Measurements from ENCODE around the gene PRIM2. TPM values are rescaled to one million over a fixed set of nuclear protein-coding genes. Genes with fewer than 3 reads are reported as not detected.
A peak's percentile ranks its signal among the peaks of the same experiment; 100 is the strongest.
"Not testable (repeated sequence)": the region's sequence is repeated elsewhere in the genome, so short reads cannot be mapped to it uniquely, and the experiment has no call there.

PRIM2 gene
- total RNA-seq, result 10 to 100 TPM; 11.2 to 14.9 TPM
- polyA plus RNA-seq (ENCODE audit: insufficient read length in 6 of 6), result 10 to 100 TPM; 13.2 to 18.8 (median 15.9) TPM
- long read RNA-seq, donor 1, partial matches to known transcripts, result 0 of 4 reads
- long read RNA-seq, donor 1, other reads (novel, unspliced or antisense), result 0 of 4 reads
- long read RNA-seq, donor 2, partial matches to known transcripts, result 0 of 3 reads
- long read RNA-seq, donor 2, other reads (novel, unspliced or antisense), result 0 of 3 reads
- long read RNA-seq, donor 3, partial matches to known transcripts, result 0 of 4 reads
- long read RNA-seq, donor 3, other reads (novel, unspliced or antisense), result 0 of 4 reads
- long read RNA-seq, donor 4, partial matches to known transcripts, result 1 of 5 reads
- long read RNA-seq, donor 4, other reads (novel, unspliced or antisense), result 3 of 5 reads
- long read RNA-seq, donor 5, partial matches to known transcripts, result 0 of 2 reads
- long read RNA-seq, donor 5, other reads (novel, unspliced or antisense), result 0 of 2 reads
- long read RNA-seq, donor 6, partial matches to known transcripts, result 0 of 4 reads
- long read RNA-seq, donor 6, other reads (novel, unspliced or antisense), result 0 of 4 reads
- long read RNA-seq, donor 7, partial matches to known transcripts, result 0 of 1 reads
- long read RNA-seq, donor 7, other reads (novel, unspliced or antisense), result 0 of 1 reads
- long read RNA-seq, donor 8, result 0 reads
- long read RNA-seq, donor 9, result 0 reads
- long read RNA-seq, donor 10, partial matches to known transcripts, result 0 of 1 reads
- long read RNA-seq, donor 10, other reads (novel, unspliced or antisense), result 1 of 1 reads
- long read RNA-seq, donor 11, partial matches to known transcripts, result 0 of 2 reads
- long read RNA-seq, donor 11, other reads (novel, unspliced or antisense), result 0 of 2 reads
- long read RNA-seq, donor 12, partial matches to known transcripts, result 11 of 11 reads
- long read RNA-seq, donor 12, other reads (novel, unspliced or antisense), result 0 of 11 reads

GRCh38 chr6:57317060-57317943 is at the start of gene PRIM2:
PRIM2 (plus strand) TSS chr6:57317630; CDS start chr6:57318446, 816 bp downstream.
- no peaks in the 10 kb centered on the region for H3K27me3 ChIP-seq
- intact Hi-C loops (cut with DNase I), result no loop called here
- no peaks in the 10 kb centered on the region for H3K9me3 ChIP-seq
- peaks cover 11 to 12% of the 10 kb centered on the region in 2 donors for H3K4me1 ChIP-seq
- H3K4me3 ChIP-seq, result peak within 1 kb of the TSS; percentile 50 to 53
- peak; percentile 97 for ATAC-seq
- peaks cover 0 to 19% of the 10 kb centered on the region in 2 donors for H3K36me3 ChIP-seq
- no peak for TF ChIP-seq CTCF (IDR thresholded peaks at IDR 0.05)
- DNase-seq, result peak; percentile 77 to 92 (median 91)
- H3K27ac ChIP-seq, result peak within 1 kb of the TSS; percentile 62 to 71

GRCh38 chr6:57268294-57268640 is 49.2 kb upstream of the PRIM2 start:
- DNase-seq, result no peak
- H3K27me3 ChIP-seq, result no peaks in the 10 kb centered on the region
- no peak for TF ChIP-seq CTCF (IDR thresholded peaks at IDR 0.05)
- H3K36me3 ChIP-seq, result no peaks in the 10 kb centered on the region
- H3K4me1 ChIP-seq, result peaks cover 0 to 4% of the 10 kb centered on the region in 2 donors
- no peak overlapping the region for H3K4me3 ChIP-seq
- ATAC-seq, result no peak
- intact Hi-C loops (cut with DNase I), result no loop called here
- no peaks in the 10 kb centered on the region for H3K9me3 ChIP-seq
- no peak overlapping the region for H3K27ac ChIP-seq

- intact Hi-C loops (cut with DNase I); H3K9me3 ChIP-seq: not testable (repeated sequence)
Observed at GRCh38 chr6:57274113-57274824, 43.2 kb upstream of the PRIM2 start.

GRCh38 chr6:57275384-57275783 is 42.0 kb upstream of the PRIM2 start:
- no peak overlapping the region for H3K4me3 ChIP-seq
- H3K4me1 ChIP-seq, result no peaks in the 10 kb centered on the region
- intact Hi-C loops (cut with DNase I), result no loop called here
- TF ChIP-seq CTCF (IDR thresholded peaks at IDR 0.05), result no peak
- no peaks in the 10 kb centered on the region for H3K27me3 ChIP-seq
- no peaks in the 10 kb centered on the region for H3K36me3 ChIP-seq
- no peaks in the 10 kb centered on the region for H3K9me3 ChIP-seq
- no peak for ATAC-seq
- no peak for DNase-seq
- H3K27ac ChIP-seq, result no peak overlapping the region

More at GRCh38 chr6:57274113-57274824, 43.2 kb upstream of the PRIM2 start:
- not testable (repeated sequence) for H3K27ac ChIP-seq, H3K36me3 ChIP-seq, H3K4me3 ChIP-seq, H3K27me3 ChIP-seq, DNase-seq, ATAC-seq, H3K4me1 ChIP-seq

GRCh38 chr6:57276946-57277345 is 40.5 kb upstream of the PRIM2 start:
- no peak overlapping the region for H3K27ac ChIP-seq
- intact Hi-C loops (cut with DNase I), result no loop called here
- ATAC-seq, result peak; percentile 46

More at GRCh38 chr6:57276946-57277345, 40.5 kb upstream of the PRIM2 start:
- Histone ChIP-seq H3K4me1 (no peaks in the 10 kb centered on the region), H3K4me3 (no peak overlapping the region), H3K36me3 (no peaks in the 10 kb centered on the region), H3K9me3 (no peaks in the 10 kb centered on the region), H3K27me3 (no peaks in the 10 kb centered on the region)
- TF ChIP-seq CTCF (IDR thresholded peaks at IDR 0.05), result no peak
- DNase-seq, result no peak
